Mammary epithelial cell (primary cell): ENCODE measurements around the gene GPR108.
"Not testable (repeated sequence)": the region's sequence is repeated elsewhere in the genome, so short reads cannot be mapped to it uniquely, and the experiment has no call there.

Source experiments
- CTCF ChIP-seq, 2 donors: IDR thresholded peaks in 1 of 2; conservative IDR thresholded peaks in 1 of 2; 2 replicates each; pipeline ENCODE4 v1.5.1; 2011 to 2012; ENCODE audit warnings: inconsistent platforms in 2 of 2, low read length in 2 of 2, mild to moderate bottlenecking in 2 of 2, control low read depth in 1 of 2, low read depth in 1 of 2; ENCODE audit not compliant: insufficient read depth in 1 of 2; ENCODE audit errors: extremely low read depth in 1 of 2
- EZH2 ChIP-seq: IDR thresholded peaks from 2 replicates; pipeline ENCODE4 v1.6.1; 2012; ENCODE audit warnings: low read length, inconsistent platforms, borderline replicate concordance

GRCh38 chr19:6708913-6709312, 28.5 kb downstream of the GPR108 start:
- not testable (repeated sequence) for TF ChIP-seq CTCF (conservative IDR thresholded peaks at IDR 0.05 in 1 of 2, IDR thresholded peaks at IDR 0.05 in 1 of 2; ENCODE audit: extremely low read depth in 1 of 2, insufficient read depth in 1 of 2, low read depth in 1 of 2, low read length in 2 of 2); EZH2
